ENCODE data around the gene GAB1. TPM values are rescaled to one million over a fixed set of nuclear protein-coding genes. Genes with fewer than 3 reads are reported as not detected.

The GAB1 gene
- total and polyA plus RNA-seq, 2 donors from 2014 or later = 3.6 to 38.0 TPM

- H3K36me3 ChIP-seq (ENCODE audit: control insufficient read depth in 2 of 3, insufficient read depth in 3 of 3, low read length in 3 of 3) = peaks cover 0 to 14% (median 3%) of the 10 kb centered on the region in 3 donors
- H3K9me3 ChIP-seq (ENCODE audit: control insufficient read depth in 2 of 3, insufficient read depth in 1 of 3, low read length in 3 of 3) = no peaks in the 10 kb centered on the region
- peak; percentile 97 to 99 (median 99) for DNase-seq
- FAIRE-seq = peak; percentile 91
- H3K4me1 ChIP-seq (ENCODE audit: control insufficient read depth in 2 of 3, insufficient read depth in 2 of 3, low read depth in 1 of 3, low read length in 3 of 3) = peaks cover 0 to 3% (median 2%) of the 10 kb centered on the region in 3 donors
- intact Hi-C loops (cut with DNase I) = no loop called here
- H3K9ac ChIP-seq (ENCODE audit: low read length in 3 of 3) = peak within 1 kb of the TSS; percentile 95 to 98 (median 96)
- peak within 1 kb of the TSS; percentile 94 to 98 for H3K27ac ChIP-seq (ENCODE audit: low read depth in 2 of 2, low read length in 2 of 2)
- no peak for TF ChIP-seq CTCF (IDR thresholded peaks at IDR 0.05; ENCODE audit: borderline replicate concordance, extremely low read depth, insufficient read depth)
- H3K27me3 ChIP-seq (ENCODE audit: control insufficient read depth, insufficient read depth, low read length) = no peaks in the 10 kb centered on the region
- peak within 1 kb of the TSS; percentile 94 to 97 (median 96) for H3K4me3 ChIP-seq (ENCODE audit: low read length in 3 of 3)
Measured at GRCh38 chr4:143513314-143514168, 176.9 kb downstream of the GAB1 start, which contains the start of gene SMARCA5. Gene SMARCA5, plus strand, starts transcription at chr4:143513702. Its CDS starts 223 bp downstream, at chr4:143513925.

- intact Hi-C loops (cut with DNase I) = no loop called here
- peak in 1 of 5 donors; percentile 64 for DNase-seq
- TF ChIP-seq CTCF (IDR thresholded peaks at IDR 0.05; ENCODE audit: borderline replicate concordance, extremely low read depth, insufficient read depth) = no peak
Measured at GRCh38 chr4:143514169-143514495, 177.5 kb downstream of the GAB1 start.

GRCh38 chr4:143514497-143514896 lies 177.8 kb downstream of the GAB1 start:
- TF ChIP-seq CTCF (IDR thresholded peaks at IDR 0.05; ENCODE audit: borderline replicate concordance, extremely low read depth, insufficient read depth) = no peak
- DNase-seq (peak; percentile 72 to 89 (median 77)), FAIRE-seq (no peak)
- Histone ChIP-seq H3K9me3 (ENCODE audit: control insufficient read depth in 2 of 3, insufficient read depth in 1 of 3, low read length in 3 of 3) (no peaks in the 10 kb centered on the region), H3K36me3 (ENCODE audit: control insufficient read depth in 2 of 3, insufficient read depth in 3 of 3, low read length in 3 of 3) (peaks cover 2 to 20% (median 3%) of the 10 kb centered on the region in 3 donors), H3K27me3 (ENCODE audit: control insufficient read depth, insufficient read depth, low read length) (no peaks in the 10 kb centered on the region), H3K4me1 (ENCODE audit: control insufficient read depth in 2 of 3, insufficient read depth in 2 of 3, low read depth in 1 of 3, low read length in 3 of 3) (peaks cover 0 to 3% (median 2%) of the 10 kb centered on the region in 3 donors), H3K4me3 (ENCODE audit: low read length in 3 of 3) (peak overlapping the region; percentile 94 to 97 (median 96)), H3K9ac (ENCODE audit: low read length in 3 of 3) (peak overlapping the region; percentile 95 to 98 (median 96)), H3K27ac (ENCODE audit: low read depth in 2 of 2, low read length in 2 of 2) (peak overlapping the region; percentile 94 to 98)
- intact Hi-C loops (cut with DNase I) = no loop called here

More at GRCh38 chr4:143514169-143514495, 177.5 kb downstream of the GAB1 start:
- peak overlapping the region; percentile 94 to 98 for H3K27ac ChIP-seq (ENCODE audit: low read depth in 2 of 2, low read length in 2 of 2)
- H3K9me3 ChIP-seq (ENCODE audit: control insufficient read depth in 2 of 3, insufficient read depth in 1 of 3, low read length in 3 of 3) = no peaks in the 10 kb centered on the region
- peak overlapping the region; percentile 95 to 98 (median 96) for H3K9ac ChIP-seq (ENCODE audit: low read length in 3 of 3)
- peak overlapping the region; percentile 94 to 97 (median 96) for H3K4me3 ChIP-seq (ENCODE audit: low read length in 3 of 3)
- FAIRE-seq = no peak
- H3K4me1 ChIP-seq (ENCODE audit: control insufficient read depth in 2 of 3, insufficient read depth in 2 of 3, low read depth in 1 of 3, low read length in 3 of 3) = peaks cover 0 to 3% (median 2%) of the 10 kb centered on the region in 3 donors
- H3K36me3 ChIP-seq (ENCODE audit: control insufficient read depth in 2 of 3, insufficient read depth in 3 of 3, low read length in 3 of 3) = peaks cover 0 to 17% (median 3%) of the 10 kb centered on the region in 3 donors
- no peaks in the 10 kb centered on the region for H3K27me3 ChIP-seq (ENCODE audit: control insufficient read depth, insufficient read depth, low read length)

All from kidney (tissue), 14 donors.